Nephron progenitor cell (in vitro differentiated cells): ENCODE measurements around the gene CCDC24.

ENCODE experiments used
- DNase-seq: peaks from one replicate; pipeline ENCODE4 v3.0.0; 2021
- H3K27ac Mint-ChIP-seq: 2 replicates; pipeline ENCODE4 v1.8.0; 2021; ENCODE audit warnings: mild to moderate bottlenecking, moderate library complexity, mixed read lengths
- H3K27me3 Mint-ChIP-seq: 2 replicates; pipeline ENCODE4 v1.8.0; 2021; ENCODE audit warnings: mild to moderate bottlenecking, low read depth, mixed read lengths; ENCODE audit not compliant: poor library complexity
- H3K36me3 Mint-ChIP-seq: 2 replicates; pipeline ENCODE4 v1.8.0; 2021; ENCODE audit warnings: low read depth, mixed read lengths
- H3K4me1 Mint-ChIP-seq: 2 replicates; pipeline ENCODE4 v1.8.0; 2021; ENCODE audit warnings: mixed read lengths
- H3K4me3 Mint-ChIP-seq: 2 replicates; pipeline ENCODE4 v1.8.0; 2021; ENCODE audit warnings: mild to moderate bottlenecking, moderate library complexity, mixed read lengths
- H3K9me3 Mint-ChIP-seq: 2 replicates; pipeline ENCODE4 v1.8.0; 2021; ENCODE audit warnings: mild to moderate bottlenecking, moderate library complexity, mixed read lengths
- CTCF ChIP-seq: fragments of 200-600 bp; sonication (generic); IDR thresholded peaks from 2 replicates; pipeline ENCODE4 v1.5.0; 2021; ENCODE audit warnings: antibody characterized with exemption

CCDC24 gene

GRCh38 chr1:43953361-43953760 lies 38.0 kb upstream of the CCDC24 start:
- Mint-ChIP-seq H3K9me3 (no peaks in the 10 kb centered on the region), H3K27ac (peak overlapping the region; percentile 70), H3K36me3 (peaks cover 19% of the 10 kb centered on the region), H3K27me3 (no peaks in the 10 kb centered on the region), H3K4me3 (peak overlapping the region; percentile 24), H3K4me1 (peaks cover 49% of the 10 kb centered on the region)
- TF ChIP-seq CTCF, result no peak
- DNase-seq, result no peak

- DNase-seq, result no peak
- no peaks in the 10 kb centered on the region for H3K9me3 Mint-ChIP-seq
- H3K27ac Mint-ChIP-seq, result no peak overlapping the region
These were observed 37.4 kb upstream of the CCDC24 start for GRCh38 chr1:43954036-43954435.

GRCh38 chr1:43956234-43956633 lies 35.2 kb upstream of the CCDC24 start:
- H3K27me3 Mint-ChIP-seq, result no peaks in the 10 kb centered on the region
- peaks cover 15% of the 10 kb centered on the region for H3K36me3 Mint-ChIP-seq
- no peak overlapping the region for H3K4me3 Mint-ChIP-seq
- H3K4me1 Mint-ChIP-seq, result peaks cover 32% of the 10 kb centered on the region
- H3K9me3 Mint-ChIP-seq, result no peaks in the 10 kb centered on the region
- no peak overlapping the region for H3K27ac Mint-ChIP-seq
- DNase-seq, result no peak
- TF ChIP-seq CTCF, result no peak

More at GRCh38 chr1:43954036-43954435, 37.4 kb upstream of the CCDC24 start:
- no peak for TF ChIP-seq CTCF
- Mint-ChIP-seq H3K36me3 (peaks cover 20% of the 10 kb centered on the region), H3K4me3 (no peak overlapping the region), H3K27me3 (no peaks in the 10 kb centered on the region), H3K4me1 (peaks cover 43% of the 10 kb centered on the region)

- no peak for DNase-seq
- Mint-ChIP-seq H3K36me3 (peaks cover 16% of the 10 kb centered on the region), H3K4me1 (peaks cover 27% of the 10 kb centered on the region), H3K27ac (peak overlapping the region; percentile 77), H3K27me3 (no peaks in the 10 kb centered on the region), H3K4me3 (no peak overlapping the region), H3K9me3 (no peaks in the 10 kb centered on the region)
- no peak for TF ChIP-seq CTCF
These were observed 33.9 kb upstream of the CCDC24 start for GRCh38 chr1:43957407-43958040.

GRCh38 chr1:43958351-43959255 lies 32.8 kb upstream of the CCDC24 start:
- Mint-ChIP-seq H3K27ac (peak overlapping the region; percentile 70), H3K9me3 (no peaks in the 10 kb centered on the region), H3K4me3 (no peak overlapping the region), H3K4me1 (peaks cover 16% of the 10 kb centered on the region), H3K27me3 (no peaks in the 10 kb centered on the region), H3K36me3 (peaks cover 16% of the 10 kb centered on the region)
- no peak for TF ChIP-seq CTCF
- DNase-seq, result no peak
